LNCAP (cell line): ENCODE data around the gene COL23A1.

ENCODE experiments used
- TF ChIP-seq, protein P1 (sequence below): fragments of 450-650 bp; IDR thresholded peaks from 2 replicates; pipeline ENCODE4 v1.5.1; 2017; ENCODE audit warnings: mild to moderate bottlenecking

Gene COL23A1

DNA sequence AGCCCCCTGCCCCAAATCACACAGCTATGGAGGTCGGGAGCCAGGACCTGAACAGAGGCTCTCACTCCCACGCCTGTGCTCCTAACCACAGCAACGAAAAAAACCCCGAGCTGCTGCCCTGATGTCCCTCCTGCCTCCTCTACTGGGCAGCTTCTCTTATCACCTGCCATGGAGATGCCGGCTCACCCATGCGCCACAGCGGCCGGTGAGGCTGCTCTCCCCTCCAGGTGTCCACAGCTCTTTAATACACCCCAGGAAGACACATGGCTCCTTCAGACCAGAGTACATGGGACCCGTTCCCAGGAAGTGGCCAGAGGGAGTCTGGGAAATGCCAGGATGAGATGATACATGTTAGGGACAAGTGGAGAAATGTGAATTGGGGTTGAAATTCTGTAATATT is 110.9 kb downstream of the COL23A1 start:
- TF ChIP-seq, protein P1, sequence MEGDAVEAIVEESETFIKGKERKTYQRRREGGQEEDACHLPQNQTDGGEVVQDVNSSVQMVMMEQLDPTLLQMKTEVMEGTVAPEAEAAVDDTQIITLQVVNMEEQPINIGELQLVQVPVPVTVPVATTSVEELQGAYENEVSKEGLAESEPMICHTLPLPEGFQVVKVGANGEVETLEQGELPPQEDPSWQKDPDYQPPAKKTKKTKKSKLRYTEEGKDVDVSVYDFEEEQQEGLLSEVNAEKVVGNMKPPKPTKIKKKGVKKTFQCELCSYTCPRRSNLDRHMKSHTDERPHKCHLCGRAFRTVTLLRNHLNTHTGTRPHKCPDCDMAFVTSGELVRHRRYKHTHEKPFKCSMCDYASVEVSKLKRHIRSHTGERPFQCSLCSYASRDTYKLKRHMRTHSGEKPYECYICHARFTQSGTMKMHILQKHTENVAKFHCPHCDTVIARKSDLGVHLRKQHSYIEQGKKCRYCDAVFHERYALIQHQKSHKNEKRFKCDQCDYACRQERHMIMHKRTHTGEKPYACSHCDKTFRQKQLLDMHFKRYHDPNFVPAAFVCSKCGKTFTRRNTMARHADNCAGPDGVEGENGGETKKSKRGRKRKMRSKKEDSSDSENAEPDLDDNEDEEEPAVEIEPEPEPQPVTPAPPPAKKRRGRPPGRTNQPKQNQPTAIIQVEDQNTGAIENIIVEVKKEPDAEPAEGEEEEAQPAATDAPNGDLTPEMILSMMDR = no peak

DNA sequence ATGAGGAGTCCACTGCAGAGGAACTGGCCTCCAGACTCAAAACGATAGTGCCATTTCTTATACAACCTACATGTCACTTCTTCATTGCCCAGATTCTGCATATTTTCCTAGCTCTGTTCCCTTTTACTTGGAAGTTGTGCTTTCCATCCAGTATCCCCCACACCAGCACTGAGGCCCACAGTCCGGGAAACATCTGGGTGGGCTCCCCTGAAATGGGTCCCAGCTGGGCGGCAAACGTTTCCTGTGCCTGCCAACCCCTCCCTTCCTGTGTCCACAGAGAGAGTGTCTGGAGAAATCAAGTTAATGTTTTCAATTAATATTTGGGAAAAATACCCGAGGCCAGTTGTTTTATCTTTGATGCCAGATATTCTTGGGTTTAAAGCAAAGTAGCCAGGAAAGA is 111.8 kb downstream of the COL23A1 start:
- TF ChIP-seq, protein P1 = no peak

DNA sequence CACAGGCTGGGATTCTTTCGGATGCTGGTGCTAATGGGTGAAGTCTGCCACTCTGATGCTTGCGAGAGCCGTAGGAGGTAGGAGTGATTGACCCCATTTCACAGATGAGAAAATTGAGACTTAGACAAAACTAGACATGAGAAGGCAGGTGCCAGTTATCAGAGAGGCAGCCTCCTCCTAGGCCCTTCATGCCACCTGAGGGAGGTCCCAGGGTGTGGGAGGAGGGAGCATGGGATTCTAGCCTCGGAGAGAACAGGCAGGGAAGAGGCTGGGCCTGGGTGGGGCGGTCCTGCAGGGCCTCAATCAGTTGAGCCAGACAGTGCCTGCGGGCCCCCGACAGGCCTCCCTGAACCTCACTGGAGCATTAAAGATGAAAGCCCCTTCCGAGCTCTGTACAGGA is 112.4 kb downstream of the COL23A1 start:
- TF ChIP-seq, protein P1 = no peak

DNA sequence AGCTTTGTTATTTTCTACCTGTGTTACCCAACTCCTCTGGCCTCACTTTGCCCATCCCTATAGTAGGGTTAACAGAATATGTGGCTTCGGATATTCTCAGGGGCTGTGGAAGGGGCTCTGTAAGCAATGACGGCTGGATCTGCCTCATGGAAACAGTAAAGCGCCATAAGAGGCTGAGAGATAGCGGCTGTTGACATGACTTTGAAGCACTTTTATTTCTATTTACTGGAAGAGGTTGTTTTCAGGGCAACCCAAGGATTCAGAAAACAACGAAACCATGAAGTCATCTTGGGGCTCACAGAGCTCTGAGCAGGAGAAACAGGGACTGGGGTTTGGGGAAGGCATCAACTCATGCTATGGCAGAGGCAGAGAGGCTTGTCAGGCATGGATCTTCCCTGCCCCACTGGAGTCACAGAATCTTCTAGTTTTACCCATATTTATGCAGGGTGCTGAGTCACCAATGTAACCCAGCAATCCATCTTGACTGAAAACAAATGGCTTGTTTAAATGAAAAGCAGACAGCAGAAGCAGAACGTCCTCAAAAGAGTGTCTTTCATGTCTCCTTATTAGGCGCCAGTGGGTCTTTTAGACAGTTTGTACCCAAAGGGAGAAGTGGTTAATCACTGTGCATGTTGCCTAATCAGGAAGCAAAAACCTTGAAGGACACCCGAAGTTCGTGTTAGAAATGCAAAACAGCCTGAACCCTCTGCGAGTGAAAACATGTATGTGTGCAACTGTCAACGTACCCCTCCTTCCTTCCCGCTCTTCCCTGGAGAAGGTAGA is 113.0 kb downstream of the COL23A1 start:
- TF ChIP-seq, protein P1 = no peak

DNA sequence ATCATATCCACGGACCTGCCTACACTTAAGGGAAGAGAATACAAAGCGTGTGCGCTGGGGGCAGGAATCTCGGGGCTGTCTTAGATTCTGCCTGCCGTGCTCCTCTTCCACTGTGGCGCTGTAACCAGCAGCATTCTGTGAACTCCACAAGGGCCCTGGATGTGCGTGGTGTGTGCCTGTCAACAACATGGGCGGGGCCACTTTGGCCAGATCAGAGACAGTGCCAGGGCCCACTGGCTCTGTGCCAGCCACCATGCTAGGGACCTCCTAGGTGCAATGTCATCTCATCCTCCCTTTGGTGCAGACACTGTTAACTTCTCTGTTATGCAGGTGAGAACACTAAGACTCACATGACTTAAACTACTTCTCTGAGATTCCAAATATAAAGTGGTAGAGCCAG is 113.7 kb downstream of the COL23A1 start:
- TF ChIP-seq, protein P1 = no peak

- TF ChIP-seq, protein P1 = no peak
Measured at GRCh38 chr5:178475422-178475821, 114.8 kb downstream of the COL23A1 start.

DNA sequence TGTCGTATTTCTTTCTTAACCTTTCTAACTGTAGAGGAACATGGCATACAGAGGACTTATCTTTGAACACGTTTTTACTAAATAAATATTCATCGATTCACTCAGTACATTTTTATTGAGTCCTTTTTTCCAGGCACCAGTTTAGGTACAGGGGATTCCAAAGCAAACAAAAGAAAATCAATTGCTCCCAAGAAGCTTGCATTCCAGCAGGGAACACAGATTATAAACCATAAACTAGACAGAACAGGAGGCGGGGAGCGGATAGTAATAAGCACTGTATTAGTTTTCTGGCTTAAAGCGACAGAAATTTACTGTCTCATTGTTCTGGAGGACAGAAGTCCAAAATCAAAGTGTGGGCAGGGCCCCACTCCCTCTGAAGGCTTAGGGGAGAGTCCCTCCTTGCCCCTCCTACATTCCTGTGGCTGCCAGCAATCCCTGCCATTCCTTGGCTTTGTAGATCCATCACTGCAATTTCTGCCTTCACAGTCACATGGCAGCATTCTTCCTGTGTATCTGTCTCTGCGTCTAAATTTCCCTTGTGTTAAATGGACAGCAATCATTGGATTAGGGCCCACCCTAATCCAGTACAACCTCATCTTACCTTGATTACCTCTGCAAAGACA is 115.5 kb downstream of the COL23A1 start:
- TF ChIP-seq, protein P1 = no peak
